ENCODE results near the gene LRP8.
A peak's percentile ranks its signal among the peaks of the same experiment; 100 is the strongest.

LRP8 gene

GRCh38 chr1:53328009-53328461 lies at the start of gene LRP8:
Gene LRP8 (minus strand): TSS chr1:53328070. CDS start chr1:53327912, 158 bp downstream.
- H3K4me3 ChIP-seq (ENCODE audit: low read depth, low read length), result peak within 1 kb of the TSS; percentile 83
- peak; percentile 81 for DNase-seq (ENCODE audit: low read depth)
- TF ChIP-seq, protein P1, sequence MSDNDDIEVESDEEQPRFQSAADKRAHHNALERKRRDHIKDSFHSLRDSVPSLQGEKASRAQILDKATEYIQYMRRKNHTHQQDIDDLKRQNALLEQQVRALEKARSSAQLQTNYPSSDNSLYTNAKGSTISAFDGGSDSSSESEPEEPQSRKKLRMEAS (IDR thresholded peaks at IDR 0.05; ENCODE audit: low read depth, low read length), result no peak
- TF ChIP-seq, protein P2, sequence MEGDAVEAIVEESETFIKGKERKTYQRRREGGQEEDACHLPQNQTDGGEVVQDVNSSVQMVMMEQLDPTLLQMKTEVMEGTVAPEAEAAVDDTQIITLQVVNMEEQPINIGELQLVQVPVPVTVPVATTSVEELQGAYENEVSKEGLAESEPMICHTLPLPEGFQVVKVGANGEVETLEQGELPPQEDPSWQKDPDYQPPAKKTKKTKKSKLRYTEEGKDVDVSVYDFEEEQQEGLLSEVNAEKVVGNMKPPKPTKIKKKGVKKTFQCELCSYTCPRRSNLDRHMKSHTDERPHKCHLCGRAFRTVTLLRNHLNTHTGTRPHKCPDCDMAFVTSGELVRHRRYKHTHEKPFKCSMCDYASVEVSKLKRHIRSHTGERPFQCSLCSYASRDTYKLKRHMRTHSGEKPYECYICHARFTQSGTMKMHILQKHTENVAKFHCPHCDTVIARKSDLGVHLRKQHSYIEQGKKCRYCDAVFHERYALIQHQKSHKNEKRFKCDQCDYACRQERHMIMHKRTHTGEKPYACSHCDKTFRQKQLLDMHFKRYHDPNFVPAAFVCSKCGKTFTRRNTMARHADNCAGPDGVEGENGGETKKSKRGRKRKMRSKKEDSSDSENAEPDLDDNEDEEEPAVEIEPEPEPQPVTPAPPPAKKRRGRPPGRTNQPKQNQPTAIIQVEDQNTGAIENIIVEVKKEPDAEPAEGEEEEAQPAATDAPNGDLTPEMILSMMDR (IDR thresholded peaks at IDR 0.05; ENCODE audit: low read depth, low read length), result no peak
- TF ChIP-seq MYC (IDR thresholded peaks at IDR 0.05; ENCODE audit: low read depth, low read length) (no peak), POLR2A (IDR thresholded peaks at IDR 0.05; ENCODE audit: extremely low read depth, insufficient read length) (no peak)

DNA sequence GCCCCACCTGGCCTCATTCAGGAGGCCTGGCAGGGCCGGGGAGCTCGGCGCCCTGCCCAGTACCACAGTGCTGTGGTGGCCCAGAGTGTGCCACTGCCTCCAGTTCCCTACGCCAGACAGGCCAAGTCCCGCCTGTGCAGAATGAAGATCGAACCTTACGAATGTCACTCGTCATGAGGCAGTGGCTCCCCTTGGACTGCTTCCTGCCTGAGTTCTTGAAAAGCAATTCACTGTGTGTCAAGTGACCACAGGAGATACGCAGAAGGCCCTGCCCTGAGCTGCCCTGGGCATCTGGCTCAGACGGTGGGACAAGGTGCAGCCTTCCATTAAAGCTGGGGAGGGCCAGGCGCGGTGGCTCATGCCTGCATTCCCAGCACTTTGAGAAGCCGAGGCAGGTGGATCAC lies 49.6 kb upstream of the LRP8 start:
- no peak for DNase-seq (ENCODE audit: low read depth)
- H3K4me3 ChIP-seq (ENCODE audit: low read depth, low read length), result no peak overlapping the region
- TF ChIP-seq MYC (IDR thresholded peaks at IDR 0.05; ENCODE audit: low read depth, low read length) (no peak), POLR2A (IDR thresholded peaks at IDR 0.05; ENCODE audit: extremely low read depth, insufficient read length) (no peak)
- TF ChIP-seq, protein P2 (IDR thresholded peaks at IDR 0.05; ENCODE audit: low read depth, low read length), result no peak
- TF ChIP-seq, protein P1 (IDR thresholded peaks at IDR 0.05; ENCODE audit: low read depth, low read length), result no peak

DNA sequence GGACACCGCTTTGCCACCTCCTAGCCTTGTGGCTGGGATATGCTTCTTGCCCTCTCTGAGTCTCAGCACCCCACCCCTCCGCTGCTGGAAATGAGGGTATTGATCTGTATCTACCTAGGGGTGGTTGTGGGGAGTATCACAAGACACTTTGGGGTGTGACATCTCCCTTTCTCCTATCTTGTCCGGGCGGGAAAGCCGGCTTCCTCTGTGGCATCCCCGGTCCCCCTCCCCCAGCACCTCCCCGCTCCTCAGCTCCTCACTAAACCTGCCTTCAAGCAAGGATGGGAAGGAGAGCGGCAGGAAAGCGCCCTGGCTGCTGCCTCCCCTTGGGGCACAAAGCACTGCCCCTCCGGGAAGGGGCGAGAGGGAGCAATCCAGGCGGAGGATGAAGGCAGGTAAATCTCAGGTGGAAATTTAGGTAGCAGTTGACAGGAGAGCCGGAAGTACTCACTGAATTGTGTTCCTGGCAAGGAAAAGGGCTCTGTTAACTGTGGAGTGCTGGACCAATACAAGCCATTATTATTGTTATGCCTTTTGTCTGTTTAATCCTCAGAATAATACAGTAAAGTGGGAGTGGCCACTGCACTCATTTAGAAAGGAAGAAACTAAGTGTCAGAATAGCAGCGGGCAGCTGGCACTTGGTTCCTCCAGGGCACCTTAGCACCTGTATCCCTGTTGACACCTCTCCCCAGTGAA lies 49.0 kb upstream of the LRP8 start:
- TF ChIP-seq POLR2A (IDR thresholded peaks at IDR 0.05; ENCODE audit: extremely low read depth, insufficient read length) (no peak), MYC (IDR thresholded peaks at IDR 0.05; ENCODE audit: low read depth, low read length) (no peak)
- TF ChIP-seq, protein P1 (IDR thresholded peaks at IDR 0.05; ENCODE audit: low read depth, low read length), result no peak
- TF ChIP-seq, protein P2 (IDR thresholded peaks at IDR 0.05; ENCODE audit: low read depth, low read length), result no peak

DNA sequence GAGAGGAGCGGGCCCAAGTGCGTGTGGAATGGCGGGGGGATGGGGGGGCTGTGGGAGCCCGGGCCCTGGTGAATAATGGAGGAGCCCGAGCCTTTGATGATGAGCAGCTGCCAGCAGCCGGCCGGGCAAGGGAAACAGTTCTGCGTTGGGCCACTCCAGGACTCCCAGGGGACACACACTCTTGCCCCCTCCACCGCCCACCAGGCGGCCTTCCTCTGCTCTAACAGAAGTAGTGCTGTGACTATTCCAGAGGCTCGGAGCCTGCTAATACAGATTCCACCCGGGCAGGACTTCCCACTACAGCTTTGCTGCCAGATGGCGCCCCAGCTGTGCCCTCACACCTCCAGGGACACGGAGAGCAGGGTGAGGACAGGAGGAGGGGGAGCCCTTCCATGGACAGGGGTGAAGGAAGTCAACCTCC lies 48.2 kb upstream of the LRP8 start:
- DNase-seq (ENCODE audit: low read depth), result no peak
- no peak overlapping the region for H3K4me3 ChIP-seq (ENCODE audit: low read depth, low read length)
- TF ChIP-seq POLR2A (IDR thresholded peaks at IDR 0.05; ENCODE audit: extremely low read depth, insufficient read length) (no peak), MYC (IDR thresholded peaks at IDR 0.05; ENCODE audit: low read depth, low read length) (no peak)
- TF ChIP-seq, protein P2 (IDR thresholded peaks at IDR 0.05; ENCODE audit: low read depth, low read length), result no peak
- TF ChIP-seq, protein P1 (IDR thresholded peaks at IDR 0.05; ENCODE audit: low read depth, low read length), result no peak

More for the DNA sequence above, 49.0 kb upstream of the LRP8 start:
- no peak overlapping the region for H3K4me3 ChIP-seq (ENCODE audit: low read depth, low read length)
- DNase-seq (ENCODE audit: low read depth), result no peak

DNA sequence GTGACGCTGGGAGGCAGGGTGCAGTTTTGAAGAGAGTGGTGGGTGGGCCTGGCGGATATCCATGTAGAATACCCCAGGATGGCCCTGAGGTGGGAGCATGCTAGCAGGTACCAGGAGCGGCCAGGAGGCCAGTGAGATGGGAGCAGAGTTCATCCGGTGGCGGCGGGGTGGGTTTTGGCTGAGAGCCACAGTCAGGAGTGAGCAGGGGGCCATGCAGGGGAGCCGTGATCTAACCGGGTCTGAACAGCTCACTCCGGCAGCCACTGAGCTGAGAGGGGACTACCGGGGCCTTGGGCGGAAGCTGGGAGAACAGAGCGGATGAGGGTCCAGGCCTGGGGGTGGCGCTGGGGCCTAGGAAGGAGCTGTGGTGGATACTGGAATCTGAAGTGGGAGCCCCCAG lies 47.6 kb upstream of the LRP8 start:
- DNase-seq (ENCODE audit: low read depth), result no peak
- no peak for TF ChIP-seq MYC (IDR thresholded peaks at IDR 0.05; ENCODE audit: low read depth, low read length)
- TF ChIP-seq, protein P2 (IDR thresholded peaks at IDR 0.05; ENCODE audit: low read depth, low read length), result no peak
- TF ChIP-seq POLR2A (IDR thresholded peaks at IDR 0.05; ENCODE audit: extremely low read depth, insufficient read length), result no peak
- no peak overlapping the region for H3K4me3 ChIP-seq (ENCODE audit: low read depth, low read length)
